Activated CD8-positive, alpha-beta T cell treated with anti-CD3 and anti-CD28 coated beads, Interleukin-2, amount 10 ng/mL, durations not matched to agents 7 days and 5 days (primary cell): Measurements from ENCODE around the gene ZNF609. TPM values are rescaled to one million over a fixed set of nuclear protein-coding genes. Genes with fewer than 3 reads are reported as not detected.

Experiments
- ATAC-seq: fragments of 150-1000 bp; cut with Tn5 transposase; one replicate; pipeline ENCODE4 v1.10.0; 2021; ENCODE audit warnings: moderate library complexity
- CTCF ChIA-PET: fragments of 350-600 bp; sonication (Branson Sonifier 250); formaldehyde crosslinking; loops from one replicate; lab custom pipeline; 2021; ENCODE audit warnings: antibody characterized with exemption; lab: Charles Lee
- POLR2A ChIA-PET: fragments of 350-600 bp; sonication (Branson Sonifier 250); formaldehyde crosslinking; loops from one replicate; lab custom pipeline; 2021; ENCODE audit warnings: antibody characterized with exemption; lab: Charles Lee
- DNase-seq: peaks from one replicate; pipeline ENCODE4 v3.0.0-alpha.2; 2020
- H3K27ac Mint-ChIP-seq: one replicate; pipeline ENCODE4 v1.8.0; 2021; ENCODE audit warnings: mild to moderate bottlenecking, mixed read lengths
- H3K27me3 Mint-ChIP-seq: one replicate; pipeline ENCODE4 v1.8.0; 2021; ENCODE audit warnings: low read depth, mixed read lengths
- H3K36me3 Mint-ChIP-seq: one replicate; pipeline ENCODE4 v1.8.0; 2021; ENCODE audit warnings: low read depth, mixed read lengths
- H3K4me1 Mint-ChIP-seq: one replicate; pipeline ENCODE4 v1.8.0; 2021; ENCODE audit warnings: low read depth, mixed read lengths
- H3K4me3 Mint-ChIP-seq: one replicate; pipeline ENCODE4 v1.8.0; 2021; ENCODE audit warnings: mild to moderate bottlenecking, mixed read lengths
- H3K9me3 Mint-ChIP-seq: one replicate; pipeline ENCODE4 v1.8.0; 2022; ENCODE audit warnings: mixed read lengths; ENCODE audit not compliant: insufficient read depth
- total RNA-seq, 2 experiments: library from RNA; stranded (reverse); gene quantifications; one replicate each; pipeline ENCODE4 v1.2.3, GENCODE V29; 2021

Gene ZNF609
- total RNA-seq, 2 experiments from 2014 or later, result 39.9 to 40.5 TPM

- no peak for ATAC-seq
- ChIA-PET CTCF (interaction anchor here (0.6 to 4.8 kb wide), 4 partner anchors 11 to 554 kb away, joined by 3 to 23 read pairs (median 6); no protein-coding TSS in a partner anchor), POLR2A (interaction anchor here (0.7 to 1.4 kb wide), 2 partner anchors 92 to 722 kb away, joined by 3 to 6 read pairs; no protein-coding TSS in a partner anchor)
- Mint-ChIP-seq H3K4me3 (no peak overlapping the region), H3K9me3 (no peaks in the 10 kb centered on the region), H3K27me3 (no peaks in the 10 kb centered on the region), H3K27ac (no peak overlapping the region), H3K4me1 (peaks cover 9% of the 10 kb centered on the region), H3K36me3 (no peaks in the 10 kb centered on the region)
- DNase-seq, result no peak
Measured at GRCh38 chr15:64717130-64717529, 256.8 kb downstream of the ZNF609 start.

DNA sequence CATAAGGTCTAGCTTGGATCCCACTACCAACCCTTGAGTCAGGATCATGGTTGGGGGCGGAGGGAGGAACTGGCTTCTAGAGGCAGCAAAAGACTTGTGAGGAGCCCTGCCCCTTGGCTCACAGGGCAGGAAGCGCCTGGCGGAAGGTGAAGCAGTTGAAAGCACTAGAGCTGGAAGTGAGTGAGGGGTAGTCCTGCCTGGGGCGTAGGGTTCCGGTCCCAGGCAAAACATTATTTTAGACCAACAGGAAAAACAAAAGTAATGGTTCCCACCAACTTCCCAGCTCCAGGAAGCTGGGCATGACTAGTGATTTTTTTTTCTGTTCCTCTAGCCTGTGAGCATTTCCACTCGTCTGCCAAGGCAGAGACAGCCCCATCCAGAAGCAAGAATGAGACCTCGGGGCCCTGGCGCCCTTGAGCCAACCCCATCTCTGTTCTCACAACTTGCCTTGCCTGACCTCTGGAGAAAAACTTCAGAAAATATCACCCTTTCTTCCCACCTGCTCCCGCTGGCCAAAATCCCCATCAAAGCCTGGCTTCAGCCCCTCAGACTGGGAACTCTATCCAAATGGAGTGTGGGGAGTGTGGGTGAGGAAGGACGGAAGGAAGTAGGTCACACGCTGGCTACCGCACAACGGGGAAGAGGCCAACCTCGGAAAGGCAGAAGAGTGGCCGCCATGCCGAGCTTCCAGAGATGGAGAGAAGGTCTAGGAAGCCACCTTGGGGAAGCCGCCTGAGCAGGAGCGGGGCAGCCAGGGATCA lies 257.5 kb downstream of the ZNF609 start:
- H3K27me3 Mint-ChIP-seq, result no peaks in the 10 kb centered on the region
- H3K36me3 Mint-ChIP-seq, result no peaks in the 10 kb centered on the region
- no peaks in the 10 kb centered on the region for H3K9me3 Mint-ChIP-seq
- peak overlapping the region; percentile 28 for H3K27ac Mint-ChIP-seq
- ChIA-PET POLR2A (interaction anchor here (0.7 to 1.4 kb wide), 2 partner anchors 91 to 721 kb away, joined by 3 to 6 read pairs; no protein-coding TSS in a partner anchor), CTCF (interaction anchor here (0.6 to 4.8 kb wide), 4 partner anchors 10 to 555 kb away, joined by 3 to 23 read pairs (median 6); no protein-coding TSS in a partner anchor)
- no peak for DNase-seq
- no peak for ATAC-seq
- peaks cover 9% of the 10 kb centered on the region for H3K4me1 Mint-ChIP-seq
- no peak overlapping the region for H3K4me3 Mint-ChIP-seq

DNA sequence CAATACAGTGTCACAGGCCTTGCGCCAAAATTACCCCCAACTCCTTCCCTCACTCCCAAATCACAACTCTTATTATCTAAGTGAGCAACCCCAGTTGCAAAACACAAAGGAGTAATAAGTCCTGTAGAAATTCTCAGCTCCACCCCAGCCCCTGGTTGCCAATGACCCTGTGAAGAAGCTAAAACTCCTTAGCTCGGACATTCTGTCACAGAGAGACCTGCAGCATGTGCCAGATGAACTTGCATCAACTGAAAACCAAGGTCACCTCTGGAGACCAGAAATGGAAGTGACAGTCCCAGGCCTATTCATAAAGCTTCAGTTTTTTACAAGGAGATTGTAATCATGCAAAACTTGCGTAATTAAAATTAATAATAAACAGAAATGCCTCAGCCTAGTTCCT lies 259.8 kb downstream of the ZNF609 start:
- ChIA-PET POLR2A (no interaction called here), CTCF (interaction anchor here (0.8 to 4.8 kb wide), 6 partner anchors 7 to 293 kb away, joined by 3 to 23 read pairs (median 4); no protein-coding TSS in a partner anchor)
- Mint-ChIP-seq H3K9me3 (no peaks in the 10 kb centered on the region), H3K4me1 (peaks cover 9% of the 10 kb centered on the region), H3K36me3 (no peaks in the 10 kb centered on the region), H3K27ac (no peak overlapping the region), H3K4me3 (no peak overlapping the region), H3K27me3 (no peaks in the 10 kb centered on the region)
- DNase-seq, result no peak
- no peak for ATAC-seq

GRCh38 chr15:64730151-64730550 lies 269.8 kb downstream of the ZNF609 start:
- DNase-seq (no peak), ATAC-seq (no peak)
- H3K4me1 Mint-ChIP-seq, result peaks cover 1% of the 10 kb centered on the region
- ChIA-PET POLR2A (no interaction called here), CTCF (interaction anchor here (0.9 to 6.2 kb wide), 12 partner anchors 11 to 303 kb away, joined by 3 to 98 read pairs (median 6); no protein-coding TSS in a partner anchor)
- no peaks in the 10 kb centered on the region for H3K9me3 Mint-ChIP-seq
- no peak overlapping the region for H3K4me3 Mint-ChIP-seq
- peaks cover 1% of the 10 kb centered on the region for H3K27me3 Mint-ChIP-seq
- no peaks in the 10 kb centered on the region for H3K36me3 Mint-ChIP-seq
- no peak overlapping the region for H3K27ac Mint-ChIP-seq

GRCh38 chr15:64731012-64731804 lies 270.8 kb downstream of the ZNF609 start:
- peak; percentile 90 for DNase-seq
- no peak overlapping the region for H3K4me3 Mint-ChIP-seq
- H3K27ac Mint-ChIP-seq, result no peak overlapping the region
- POLR2A ChIA-PET, result no interaction called here
- CTCF ChIA-PET, result interaction anchor here (0.7 to 6.2 kb wide), 20 partner anchors 10 to 317 kb away, joined by 3 to 98 read pairs (median 4); partner anchors contain the start of gene SPG21
- H3K4me1 Mint-ChIP-seq, result peaks cover 1% of the 10 kb centered on the region
- ATAC-seq, result peak; percentile 87
- H3K9me3 Mint-ChIP-seq, result no peaks in the 10 kb centered on the region
- H3K36me3 Mint-ChIP-seq, result no peaks in the 10 kb centered on the region
- peaks cover 1% of the 10 kb centered on the region for H3K27me3 Mint-ChIP-seq

GRCh38 chr15:64731805-64732151 lies 271.4 kb downstream of the ZNF609 start:
- Mint-ChIP-seq H3K36me3 (no peaks in the 10 kb centered on the region), H3K9me3 (no peaks in the 10 kb centered on the region), H3K4me3 (no peak overlapping the region), H3K27ac (no peak overlapping the region), H3K27me3 (peaks cover 1% of the 10 kb centered on the region), H3K4me1 (peaks cover 1% of the 10 kb centered on the region)
- no peak for DNase-seq
- ChIA-PET POLR2A (no interaction called here), CTCF (interaction anchor here (0.7 to 3.8 kb wide), 16 partner anchors 9 to 317 kb away, joined by 3 to 49 read pairs (median 4); partner anchors contain the start of gene SPG21)
- ATAC-seq, result no peak

DNA sequence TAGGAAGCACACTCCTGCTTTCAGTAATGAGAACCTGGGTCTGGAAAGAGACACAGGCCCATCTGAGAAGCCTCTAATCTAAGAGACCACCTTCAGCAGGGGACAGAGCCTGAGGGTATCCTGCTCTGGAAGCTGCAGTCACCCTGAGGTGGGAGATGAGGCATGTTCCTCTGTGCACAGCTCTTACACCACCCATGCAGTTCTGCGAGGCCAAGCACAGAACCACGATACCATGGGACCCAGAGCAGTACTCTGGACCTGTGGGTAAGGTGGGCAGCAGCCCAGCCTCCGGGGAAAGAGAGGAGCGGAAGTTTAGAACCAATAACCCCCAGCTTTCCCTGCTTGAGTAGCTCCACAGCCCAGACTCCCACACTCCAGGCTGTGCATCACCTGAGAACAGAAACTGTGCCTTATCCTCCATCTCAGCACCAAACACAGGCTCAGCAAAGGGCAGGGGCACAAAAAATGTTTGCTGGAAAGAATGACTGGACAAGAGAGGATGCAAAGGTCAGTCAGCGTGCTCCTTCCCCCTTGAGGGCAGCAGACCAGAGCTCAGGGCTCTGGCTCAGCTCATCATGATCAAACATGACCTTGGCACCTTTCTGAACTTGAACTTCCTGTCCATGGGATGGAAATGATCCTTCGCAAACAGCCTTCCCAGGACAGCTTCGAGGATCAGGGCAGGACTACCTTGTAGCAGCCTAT lies 271.9 kb downstream of the ZNF609 start:
- H3K4me1 Mint-ChIP-seq, result peaks cover 1% of the 10 kb centered on the region
- H3K27me3 Mint-ChIP-seq, result peaks cover 1% of the 10 kb centered on the region
- H3K4me3 Mint-ChIP-seq, result no peak overlapping the region
- H3K9me3 Mint-ChIP-seq, result no peaks in the 10 kb centered on the region
- ChIA-PET CTCF (interaction anchor here (0.7 to 3.8 kb wide), 18 partner anchors 9 to 318 kb away, joined by 3 to 49 read pairs (median 4); partner anchors contain the start of gene SPG21), POLR2A (interaction anchor here (0.6 kb wide), 1 partner anchor 369 kb away, joined by 3 read pairs; no protein-coding TSS in a partner anchor)
- ATAC-seq, result no peak
- no peaks in the 10 kb centered on the region for H3K36me3 Mint-ChIP-seq
- no peak overlapping the region for H3K27ac Mint-ChIP-seq
- DNase-seq, result no peak

Other genes starting within 250 kb of the ZNF609 start
- 10 to 100 TPM; 26.8 to 28.2 TPM for gene CSNK1G1, start 104.4 kb upstream of the ZNF609 start, total RNA-seq
- gene PCLAF, start 79.1 kb upstream of the ZNF609 start, total RNA-seq, result 100 to 1,000 TPM; 135 to 153 TPM
- 10 to 100 TPM; 22.3 to 23.0 TPM for gene TRIP4, start 72.7 kb upstream of the ZNF609 start, total RNA-seq